T follicular helper cell (primary cell): Measurements from ENCODE around the gene SLC25A10.
"Not testable (repeated sequence)": the region's sequence is repeated elsewhere in the genome, so short reads cannot be mapped to it uniquely, and the experiment has no call there.

Experiments used
- DNase-seq: peaks from one replicate; pipeline ENCODE4 v3.0.0-alpha.2; 2020; ENCODE audit warnings: low read depth

The SLC25A10 gene

DNA sequence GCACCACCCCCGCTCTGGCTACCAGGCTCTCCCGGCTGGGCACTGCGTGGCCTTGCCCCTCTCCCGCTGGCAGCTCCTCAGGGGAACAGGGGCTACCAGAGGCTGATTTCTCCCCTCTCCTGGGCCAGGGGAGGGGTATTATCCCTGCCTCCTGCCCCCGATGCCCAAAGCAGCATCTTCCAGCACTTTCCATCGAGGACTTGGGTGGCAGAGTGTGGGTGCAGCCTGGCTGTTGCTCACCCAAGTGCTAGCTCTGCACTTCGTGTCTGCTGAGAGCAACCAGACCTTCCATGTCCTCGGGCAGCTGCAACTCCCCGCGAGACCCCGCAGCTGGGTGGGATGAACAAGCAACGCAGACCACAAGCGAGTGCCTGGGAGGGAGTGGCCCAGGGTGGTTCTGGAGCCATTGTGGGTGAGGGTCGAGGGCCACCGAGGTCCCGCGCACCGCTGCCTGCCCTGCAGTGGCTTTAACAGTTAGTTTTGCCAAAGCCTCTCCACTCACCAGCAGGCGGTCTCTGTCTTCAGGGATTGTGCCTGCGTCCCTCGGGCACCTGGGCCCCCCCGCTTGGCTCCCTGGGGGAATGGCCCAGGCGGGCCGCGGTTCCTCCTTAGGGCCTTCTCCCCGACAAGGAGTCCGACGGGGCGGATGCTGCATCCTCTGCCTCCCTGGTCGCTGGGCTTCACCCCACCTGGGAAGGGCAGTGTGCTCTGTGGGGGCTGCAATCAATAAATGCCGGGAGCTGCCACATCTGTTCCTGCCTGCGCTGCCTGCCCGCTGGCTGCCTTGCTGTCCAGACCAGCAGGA is 8.4 kb downstream of the SLC25A10 start:
- no peak for DNase-seq

DNA sequence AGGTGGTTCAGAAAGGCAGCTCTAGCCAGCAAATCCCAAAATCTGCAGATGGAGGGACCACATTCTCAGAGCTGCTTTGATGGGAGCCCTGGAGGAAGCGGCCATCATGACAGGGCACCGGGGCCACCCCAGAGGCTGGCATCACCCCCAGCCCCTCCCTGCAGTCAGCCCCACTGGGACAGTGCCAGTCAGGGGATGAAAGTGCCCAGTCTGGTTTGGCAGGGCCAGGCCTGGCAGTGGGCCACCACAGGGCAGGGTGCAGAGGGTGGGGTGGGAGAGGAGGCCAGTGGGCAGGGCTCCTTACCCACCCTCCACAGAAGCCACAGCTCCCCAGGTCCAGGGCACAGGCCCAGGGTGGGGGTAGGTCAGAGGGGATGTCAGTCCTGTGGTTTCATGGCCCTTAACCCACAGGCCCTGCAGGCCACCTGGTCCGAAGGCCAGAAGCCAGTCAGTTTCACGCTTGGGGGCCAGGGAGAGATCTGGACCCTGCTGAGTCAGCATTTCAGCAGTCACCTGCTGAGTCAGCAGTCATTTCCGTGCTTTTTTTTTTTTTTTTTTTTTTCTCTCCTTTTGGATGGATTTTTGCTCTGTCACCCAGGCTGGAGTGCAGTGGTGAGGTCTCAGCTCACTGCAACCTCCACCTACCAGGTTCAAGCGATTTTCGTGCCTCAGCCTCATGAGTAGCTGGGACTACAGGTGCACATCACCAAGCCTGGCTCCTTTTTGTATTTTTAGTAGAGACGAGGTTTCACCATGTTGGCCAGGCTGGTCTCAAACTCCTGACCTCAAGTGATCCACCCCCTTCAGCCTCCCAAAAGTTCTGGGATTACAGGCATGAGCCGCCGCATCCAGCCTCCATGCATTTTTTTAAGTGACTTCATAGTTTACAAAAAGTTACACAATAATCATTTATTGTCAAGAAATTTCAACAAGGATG is 10.4 kb downstream of the SLC25A10 start:
- DNase-seq: no peak

- DNase-seq: no peak
Observed at GRCh38 chr17:81723651-81724209, 11.6 kb downstream of the SLC25A10 start.

GRCh38 chr17:81725439-81725838 is 13.4 kb downstream of the SLC25A10 start:
- DNase-seq: no peak

- DNase-seq: no peak
Observed at GRCh38 chr17:81726004-81726403, 13.9 kb downstream of the SLC25A10 start.

DNA sequence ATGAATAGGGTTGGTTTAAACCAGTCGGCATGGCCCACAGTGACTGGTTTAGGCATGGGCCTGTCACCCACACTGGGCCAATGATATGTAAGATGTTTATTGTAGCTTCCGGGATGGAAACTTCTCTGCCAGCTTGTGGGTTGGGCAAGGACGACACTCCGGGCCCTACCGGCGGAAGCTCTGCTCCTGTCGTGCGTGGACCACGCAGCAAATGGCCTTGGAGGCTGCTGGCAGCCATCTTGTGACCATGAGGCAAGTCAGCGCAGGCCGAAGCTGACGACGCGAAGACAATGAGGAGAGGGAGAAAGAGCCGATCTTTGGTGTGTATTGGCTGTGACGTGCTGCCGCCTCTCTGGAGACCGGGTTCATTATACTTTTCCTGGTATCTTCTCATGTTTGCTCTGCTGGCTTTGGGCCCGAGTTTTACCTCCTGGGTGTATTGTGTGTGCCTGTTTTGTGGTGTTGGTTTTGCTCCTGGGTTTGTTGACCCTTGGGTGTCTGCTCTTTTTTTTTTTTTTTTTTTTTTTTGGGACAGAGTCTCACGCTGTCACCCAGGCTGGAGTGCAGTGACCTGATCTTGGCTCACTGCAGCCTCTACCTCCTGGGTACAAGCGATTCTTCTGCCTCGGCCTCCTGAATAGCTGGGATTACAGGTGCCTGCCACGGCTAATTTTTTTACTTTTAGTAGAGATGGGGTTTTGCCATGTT is 15.4 kb downstream of the SLC25A10 start:
- DNase-seq: no peak

GRCh38 chr17:81733507-81734404 is 21.7 kb downstream of the SLC25A10 start:
- DNase-seq: no peak

GRCh38 chr17:81734405-81735263 is 22.6 kb downstream of the SLC25A10 start:
- DNase-seq: no peak

DNA sequence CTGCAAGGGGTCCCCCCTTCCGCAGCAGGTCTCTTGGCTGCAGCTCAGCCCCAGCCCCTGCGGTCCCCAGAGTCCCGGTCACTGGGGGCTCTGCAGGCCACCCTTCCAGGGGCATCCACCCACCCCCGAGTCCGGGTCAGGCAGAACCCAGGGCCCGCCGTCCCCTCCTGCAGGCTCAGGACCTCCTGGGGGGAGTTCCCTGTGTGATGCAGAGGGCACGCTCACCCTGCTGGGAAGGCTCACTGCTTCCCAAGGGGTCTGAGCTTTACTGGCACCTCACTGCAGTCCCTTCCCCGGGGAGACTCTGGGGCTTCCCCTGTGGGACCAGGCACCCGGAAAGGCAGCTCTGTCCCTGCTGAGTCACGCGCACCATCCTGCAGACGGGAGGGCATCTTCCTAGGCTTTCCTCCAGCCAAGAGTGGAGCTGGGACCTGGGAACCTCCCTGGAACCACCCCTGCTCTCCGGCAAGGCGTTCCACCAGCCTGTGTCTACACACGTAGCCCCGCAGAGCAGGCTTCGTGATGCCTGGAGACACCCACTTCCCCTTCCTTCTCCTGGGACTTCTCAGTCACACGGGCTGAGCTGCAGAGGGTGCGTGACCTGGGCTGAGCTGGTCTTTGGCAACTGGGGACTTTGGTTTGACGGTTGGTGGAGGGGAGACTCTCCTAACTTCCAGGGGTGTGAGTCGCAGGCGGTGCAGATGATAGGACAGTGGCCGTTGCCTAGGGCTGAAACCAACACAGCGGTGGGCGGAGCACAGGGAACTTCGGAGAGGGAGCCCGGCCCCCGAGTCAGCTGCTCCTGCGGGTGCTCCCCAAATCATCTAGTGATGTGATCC is 23.4 kb downstream of the SLC25A10 start:
- DNase-seq: no peak

- DNase-seq: no peak
Observed at GRCh38 chr17:81737947-81738800, 26.1 kb downstream of the SLC25A10 start.

- no peak for DNase-seq
Observed at GRCh38 chr17:81738801-81739393, 26.8 kb downstream of the SLC25A10 start.

DNA sequence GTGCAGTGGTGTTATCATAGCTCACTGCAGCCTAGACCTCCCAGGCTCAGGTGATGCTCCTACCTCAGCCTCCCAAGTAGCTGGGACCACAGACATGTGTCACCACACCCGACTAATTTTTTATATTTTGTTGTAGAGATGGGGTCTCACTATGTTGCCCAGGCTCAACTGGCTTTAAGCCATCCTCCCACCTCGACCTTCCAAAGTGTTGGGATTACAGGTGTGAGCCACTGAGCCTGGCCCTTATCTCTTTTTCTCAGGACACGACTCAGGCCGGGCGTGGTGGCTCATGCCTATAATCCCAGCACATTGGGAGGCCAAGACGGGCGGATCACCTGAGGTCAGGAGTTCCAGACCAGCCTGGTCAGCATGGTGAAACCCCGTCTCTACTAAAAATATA is 27.5 kb downstream of the SLC25A10 start:
- not testable (repeated sequence) for DNase-seq

- DNase-seq: no peak
Observed at GRCh38 chr17:81740395-81740961, 28.4 kb downstream of the SLC25A10 start.

DNA sequence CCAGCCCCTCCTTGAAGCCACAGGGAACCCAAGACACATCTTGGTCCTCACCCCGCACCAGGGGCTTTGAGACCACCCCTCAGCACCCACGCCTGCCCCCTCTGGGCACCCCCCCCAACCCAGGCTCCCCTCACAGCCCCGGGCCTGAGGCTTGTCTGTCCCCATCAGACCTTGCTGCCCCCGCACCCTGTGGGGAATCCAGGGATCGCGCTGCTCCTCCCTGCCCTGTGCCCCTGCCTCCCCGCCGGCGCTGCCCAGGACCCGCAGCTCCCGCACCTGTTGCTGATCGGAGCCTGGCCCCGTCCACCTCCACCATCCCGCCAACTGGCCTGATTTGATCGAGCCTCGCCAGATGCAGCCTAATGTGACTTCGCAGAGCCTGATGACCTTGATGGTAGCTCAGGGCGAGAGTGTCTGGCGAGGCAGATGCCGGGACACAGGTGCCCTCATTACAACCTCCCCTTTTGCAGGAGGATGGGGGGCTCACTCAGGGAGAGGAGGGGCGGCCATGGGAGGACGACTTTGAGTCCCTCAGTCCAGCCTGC is 29.0 kb downstream of the SLC25A10 start:
- DNase-seq: no peak

DNA sequence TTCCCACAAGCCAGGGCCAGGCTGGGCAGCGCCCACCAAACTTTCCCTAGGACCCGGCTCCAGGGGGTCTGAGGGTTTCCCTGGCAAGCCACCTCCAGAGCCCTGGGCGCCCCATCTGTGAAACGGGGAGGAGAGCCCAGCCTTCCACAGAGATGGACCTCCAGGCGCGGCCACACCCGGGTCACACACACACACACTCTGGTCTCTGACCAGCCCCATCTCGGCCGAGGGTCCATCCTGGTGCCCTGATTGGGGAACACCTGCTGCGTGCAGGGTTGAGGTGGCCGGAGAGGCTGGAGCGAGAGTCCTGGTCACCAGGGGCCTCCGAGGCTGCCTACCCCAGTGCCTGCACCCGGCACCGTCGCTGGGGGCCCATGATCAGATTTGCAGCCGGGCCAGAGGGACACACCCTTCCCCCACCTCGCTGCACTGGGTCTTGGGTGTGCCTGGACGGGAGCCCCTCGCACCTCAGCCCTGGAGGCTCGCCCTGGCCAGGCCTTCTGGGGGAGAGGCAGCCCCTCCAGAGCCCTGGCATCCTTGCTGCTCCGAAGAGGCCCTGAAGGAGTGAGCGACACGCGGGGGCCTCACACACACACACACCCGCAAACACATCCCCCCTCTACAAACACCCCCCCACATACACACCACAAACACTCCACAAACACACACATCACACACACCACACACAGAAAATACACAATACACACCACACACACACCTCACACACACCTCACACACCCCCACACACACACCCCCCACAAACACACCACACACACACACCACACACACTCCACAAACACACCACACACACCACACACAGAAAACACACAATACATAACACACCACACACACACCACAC is 29.7 kb downstream of the SLC25A10 start:
- DNase-seq: no peak
